Cardiac muscle cell (in vitro differentiated cells and primary cell): ENCODE data around the gene PDK3. TPM values are rescaled to one million over a fixed set of nuclear protein-coding genes. Genes with fewer than 3 reads are reported as not detected.
A peak's percentile ranks its signal among the peaks of the same experiment; 100 is the strongest.

ENCODE experiments used
- DNase-seq, 2 donors: peaks; one replicate each; pipeline versions ENCODE4 v3.0.0 to v3.0.0-alpha.2; 2010 to 2017; ENCODE audit warnings: low read depth in 1 of 2, low spot score in 1 of 2
- H3K27ac ChIP-seq: fragments of 200-600 bp; sonication (generic); 2 replicates; pipeline ENCODE4 v1.5.1; 2016
- H3K27me3 ChIP-seq: fragments of 200-600 bp; sonication (generic); 2 replicates; pipeline ENCODE4 v1.6.0; 2016; ENCODE audit warnings: control low read depth
- H3K36me3 ChIP-seq: fragments of 200-600 bp; sonication (generic); 2 replicates; pipeline ENCODE4 v1.5.1; 2016; ENCODE audit warnings: control low read depth
- H3K4me1 ChIP-seq: fragments of 200-600 bp; sonication (generic); 2 replicates; pipeline ENCODE4 v1.8.1; 2017; ENCODE audit warnings: low read depth, mild to moderate bottlenecking, mixed run types
- H3K4me3 ChIP-seq: fragments of 200-600 bp; sonication (generic); 2 replicates; pipeline ENCODE4 v1.5.1; 2016; ENCODE audit warnings: mild to moderate bottlenecking
- H3K9me3 ChIP-seq: fragments of 200-600 bp; sonication (generic); 2 replicates; pipeline ENCODE4 v1.5.1; 2017; ENCODE audit warnings: low read depth, mild to moderate bottlenecking, control low read depth
- polyA plus RNA-seq: library from polyadenylated mRNA; unstranded; fragments of >200 nt; fragmentation: Nextera tagmentation; extraction: Ambion mirVana; gene quantifications from 2 replicates; pipeline ENCODE4 v1.2.1, GENCODE V29; 2016
- total RNA-seq: library from RNA; depleted of rRNA; stranded (reverse); fragments of >200 nt; gene quantifications from 2 replicates; pipeline ENCODE4 v1.2.3, GENCODE V29; 2016
- TF ChIP-seq, protein P1 (sequence below): IDR thresholded peaks from 2 replicates; pipeline ENCODE4 v1.5.1; 2012; ENCODE audit warnings: low read depth, mild to moderate bottlenecking, low read length

The PDK3 gene
- total and polyA plus RNA-seq, 2 experiments from 2014 or later: 60.0 to 65.3 TPM

GRCh38 chrX:24498181-24498580, 33.1 kb downstream of the PDK3 start:
- DNase-seq: peak in 1 of 2 donors; percentile 30
- Histone ChIP-seq H3K36me3 (peaks cover 18% of the 10 kb centered on the region), H3K27ac (no peak overlapping the region), H3K4me1 (no peaks in the 10 kb centered on the region), H3K9me3 (no peaks in the 10 kb centered on the region), H3K27me3 (no peaks in the 10 kb centered on the region), H3K4me3 (no peak overlapping the region)
- TF ChIP-seq, protein P1, sequence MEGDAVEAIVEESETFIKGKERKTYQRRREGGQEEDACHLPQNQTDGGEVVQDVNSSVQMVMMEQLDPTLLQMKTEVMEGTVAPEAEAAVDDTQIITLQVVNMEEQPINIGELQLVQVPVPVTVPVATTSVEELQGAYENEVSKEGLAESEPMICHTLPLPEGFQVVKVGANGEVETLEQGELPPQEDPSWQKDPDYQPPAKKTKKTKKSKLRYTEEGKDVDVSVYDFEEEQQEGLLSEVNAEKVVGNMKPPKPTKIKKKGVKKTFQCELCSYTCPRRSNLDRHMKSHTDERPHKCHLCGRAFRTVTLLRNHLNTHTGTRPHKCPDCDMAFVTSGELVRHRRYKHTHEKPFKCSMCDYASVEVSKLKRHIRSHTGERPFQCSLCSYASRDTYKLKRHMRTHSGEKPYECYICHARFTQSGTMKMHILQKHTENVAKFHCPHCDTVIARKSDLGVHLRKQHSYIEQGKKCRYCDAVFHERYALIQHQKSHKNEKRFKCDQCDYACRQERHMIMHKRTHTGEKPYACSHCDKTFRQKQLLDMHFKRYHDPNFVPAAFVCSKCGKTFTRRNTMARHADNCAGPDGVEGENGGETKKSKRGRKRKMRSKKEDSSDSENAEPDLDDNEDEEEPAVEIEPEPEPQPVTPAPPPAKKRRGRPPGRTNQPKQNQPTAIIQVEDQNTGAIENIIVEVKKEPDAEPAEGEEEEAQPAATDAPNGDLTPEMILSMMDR: peak; percentile 29

- H3K27ac ChIP-seq: no peak overlapping the region
- TF ChIP-seq, protein P1: peak; percentile 35
- no peaks in the 10 kb centered on the region for H3K4me1 ChIP-seq
- H3K27me3 ChIP-seq: no peaks in the 10 kb centered on the region
- no peaks in the 10 kb centered on the region for H3K9me3 ChIP-seq
- DNase-seq: peak; percentile 6 to 14
- H3K4me3 ChIP-seq: no peak overlapping the region
- H3K36me3 ChIP-seq: peaks cover 21% of the 10 kb centered on the region
Measured at GRCh38 chrX:24498975-24499374, 33.9 kb downstream of the PDK3 start.

- H3K9me3 ChIP-seq: no peaks in the 10 kb centered on the region
- peaks cover 33% of the 10 kb centered on the region for H3K36me3 ChIP-seq
- TF ChIP-seq, protein P1: no peak
- H3K4me3 ChIP-seq: no peak overlapping the region
- no peaks in the 10 kb centered on the region for H3K4me1 ChIP-seq
- no peak overlapping the region for H3K27ac ChIP-seq
- peak in 1 of 2 donors; percentile 11 for DNase-seq
- H3K27me3 ChIP-seq: no peaks in the 10 kb centered on the region
Measured at GRCh38 chrX:24506082-24506481, 41.0 kb downstream of the PDK3 start.

GRCh38 chrX:24508375-24508774, 43.3 kb downstream of the PDK3 start:
- no peaks in the 10 kb centered on the region for H3K4me1 ChIP-seq
- DNase-seq: no peak
- TF ChIP-seq, protein P1: no peak
- H3K27me3 ChIP-seq: no peaks in the 10 kb centered on the region
- no peak overlapping the region for H3K27ac ChIP-seq
- no peak overlapping the region for H3K4me3 ChIP-seq
- H3K36me3 ChIP-seq: peaks cover 19% of the 10 kb centered on the region
- H3K9me3 ChIP-seq: no peaks in the 10 kb centered on the region

DNA sequence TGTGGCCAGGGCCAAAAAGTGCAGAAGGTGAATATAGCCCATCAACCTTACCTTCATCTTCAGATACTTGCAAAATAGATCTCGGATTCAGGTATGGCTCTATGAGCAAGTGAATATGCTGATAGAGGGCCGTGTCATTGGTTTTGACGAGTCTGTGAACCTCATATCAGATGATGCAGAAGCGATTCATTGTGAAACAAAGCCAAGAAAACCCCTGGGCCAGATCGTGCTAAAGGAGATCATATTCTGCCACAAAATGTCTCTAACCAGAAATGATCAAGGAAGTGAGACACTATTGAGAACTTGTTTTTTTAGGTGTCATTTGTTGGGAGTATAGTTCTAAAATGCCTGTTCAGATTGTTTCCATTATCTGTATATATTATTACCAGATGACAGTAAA, 48.3 kb downstream of the PDK3 start:
- no peak overlapping the region for H3K27ac ChIP-seq
- no peak for DNase-seq
- H3K36me3 ChIP-seq: peaks cover 3% of the 10 kb centered on the region
- H3K27me3 ChIP-seq: no peaks in the 10 kb centered on the region
- H3K9me3 ChIP-seq: no peaks in the 10 kb centered on the region
- H3K4me3 ChIP-seq: no peak overlapping the region
- no peaks in the 10 kb centered on the region for H3K4me1 ChIP-seq
- TF ChIP-seq, protein P1: no peak

- Histone ChIP-seq H3K4me1 (no peaks in the 10 kb centered on the region), H3K36me3 (peaks cover 9% of the 10 kb centered on the region), H3K4me3 (no peak overlapping the region), H3K27ac (no peak overlapping the region), H3K9me3 (no peaks in the 10 kb centered on the region), H3K27me3 (no peaks in the 10 kb centered on the region)
- TF ChIP-seq, protein P1: peak; percentile 41
- DNase-seq: peak; percentile 27 to 49
Measured at GRCh38 chrX:24515447-24515846, 50.4 kb downstream of the PDK3 start.
